ENCODE data around the gene SLC30A10.

- TF ChIP-seq CTCF (IDR thresholded peaks at IDR 0.05; ENCODE audit: low read depth, low read length) (peak; percentile 82), EZH2phosphoT487 (IDR thresholded peaks at IDR 0.05; ENCODE audit: low read depth) (no peak)
Measured at GRCh38 chr1:219876798-219877209, 51.6 kb downstream of the SLC30A10 start.

Data from OCI-LY3 (cell line).